ENCODE measurements around the gene CCDC92B. TPM values are rescaled to one million over a fixed set of nuclear protein-coding genes. Genes with fewer than 3 reads are reported as not detected.

CCDC92B gene
- total and polyA plus RNA-seq, 2 of the 13 experiments (the other 11 are each of a cell fraction or from before 2014, with no cell fraction given), result not detected

DNA sequence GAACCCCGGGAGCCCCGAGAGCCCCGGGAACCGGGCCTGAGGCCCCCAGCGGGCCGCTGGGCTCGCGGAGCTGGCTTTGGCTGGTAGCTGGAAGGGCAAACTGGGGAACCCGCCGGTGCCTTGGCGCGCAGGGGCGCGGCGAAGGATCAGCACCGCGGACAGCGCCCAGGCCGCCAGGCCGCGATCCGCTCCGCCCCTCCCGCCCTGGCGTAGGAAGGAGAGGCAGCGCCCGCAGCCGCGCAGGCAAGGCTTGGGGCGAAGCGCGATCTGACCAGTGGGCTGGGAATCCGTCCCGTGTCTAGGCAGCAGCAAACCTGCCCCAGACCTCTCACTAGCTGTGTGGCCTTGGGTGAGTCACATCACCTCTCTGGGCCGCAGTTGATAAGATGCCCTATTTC, 331 bp upstream of the CCDC92B start (continued):
- peak; percentile 56; the same call in 1 of the 2 replicates for TF ChIP-seq ZNF362 (CRISPR knock-in tag; IDR thresholded peaks at IDR 0.05; ENCODE audit: borderline replicate concordance)
- peak; percentile 41; the same call in 1 of the 2 replicates for TF ChIP-seq POGZ (CRISPR knock-in tag; IDR thresholded peaks at IDR 0.05)
- no peak for TF ChIP-seq PHF21A (CRISPR knock-in tag; IDR thresholded peaks at IDR 0.05)
- TF ChIP-seq ZNF678 (CRISPR knock-in tag; IDR thresholded peaks at IDR 0.05), result 0 out of 2 replicates have a peak, but pooled peaks have one; percentile 71
- peak; percentile 80 for TF ChIP-seq RARA (CRISPR knock-in tag; IDR thresholded peaks at IDR 0.05)
- TF ChIP-seq JDP2 (CRISPR knock-in tag; IDR thresholded peaks at IDR 0.05; ENCODE audit: borderline replicate concordance), result peak; percentile 86; the same call in 1 of the 2 replicates
- no peak for TF ChIP-seq RFX3 (CRISPR knock-in tag; IDR thresholded peaks at IDR 0.05)
- peak; percentile 92 for TF ChIP-seq TOPORS (CRISPR knock-in tag; IDR thresholded peaks at IDR 0.05)
- no peak for TF ChIP-seq NR3C1 (CRISPR knock-in tag; IDR thresholded peaks at IDR 0.05)
- peak; percentile 96 for TF ChIP-seq ZNF431 (CRISPR knock-in tag; IDR thresholded peaks at IDR 0.05; ENCODE audit: borderline replicate concordance, low read depth)
- TF ChIP-seq ZSCAN21 (CRISPR knock-in tag; IDR thresholded peaks at IDR 0.05; ENCODE audit: borderline replicate concordance), result peak; percentile 99
- TF ChIP-seq GPBP1L1 (CRISPR knock-in tag; IDR thresholded peaks at IDR 0.05), result no peak
- TF ChIP-seq PRMT3 (CRISPR knock-in tag; IDR thresholded peaks at IDR 0.05; ENCODE audit: borderline replicate concordance, low read depth), result peak; percentile 95
- TF ChIP-seq, protein P1, sequence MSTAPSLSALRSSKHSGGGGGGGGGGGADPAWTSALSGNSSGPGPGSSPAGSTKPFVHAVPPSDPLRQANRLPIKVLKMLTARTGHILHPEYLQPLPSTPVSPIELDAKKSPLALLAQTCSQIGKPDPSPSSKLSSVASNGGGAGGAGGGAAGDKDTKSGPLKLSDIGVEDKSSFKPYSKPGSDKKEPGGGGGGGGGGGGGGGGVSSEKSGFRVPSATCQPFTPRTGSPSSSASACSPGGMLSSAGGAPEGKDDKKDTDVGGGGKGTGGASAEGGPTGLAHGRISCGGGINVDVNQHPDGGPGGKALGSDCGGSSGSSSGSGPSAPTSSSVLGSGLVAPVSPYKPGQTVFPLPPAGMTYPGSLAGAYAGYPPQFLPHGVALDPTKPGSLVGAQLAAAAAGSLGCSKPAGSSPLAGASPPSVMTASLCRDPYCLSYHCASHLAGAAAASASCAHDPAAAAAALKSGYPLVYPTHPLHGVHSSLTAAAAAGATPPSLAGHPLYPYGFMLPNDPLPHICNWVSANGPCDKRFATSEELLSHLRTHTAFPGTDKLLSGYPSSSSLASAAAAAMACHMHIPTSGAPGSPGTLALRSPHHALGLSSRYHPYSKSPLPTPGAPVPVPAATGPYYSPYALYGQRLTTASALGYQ (CRISPR knock-in tag; IDR thresholded peaks at IDR 0.05), result peak; percentile 84
- TF ChIP-seq ETV6 (CRISPR knock-in tag; conservative IDR thresholded peaks at IDR 0.05), result peak; percentile 99
- no peak for TF ChIP-seq ZNF550 (CRISPR knock-in tag; IDR thresholded peaks at IDR 0.05; ENCODE audit: borderline replicate concordance)
- no peak for TF ChIP-seq SYNCRIP (IDR thresholded peaks at IDR 0.05; ENCODE audit: insufficient read depth, low read depth, low read length)
- peak; percentile 95; the same call in 1 of the 2 replicates for TF ChIP-seq ZNF530 (CRISPR knock-in tag; IDR thresholded peaks at IDR 0.05; ENCODE audit: low read depth)
- TF ChIP-seq ZNF788 (CRISPR knock-in tag; IDR thresholded peaks at IDR 0.05; ENCODE audit: borderline replicate concordance), result peak; percentile 90
- TF ChIP-seq, protein P2, sequence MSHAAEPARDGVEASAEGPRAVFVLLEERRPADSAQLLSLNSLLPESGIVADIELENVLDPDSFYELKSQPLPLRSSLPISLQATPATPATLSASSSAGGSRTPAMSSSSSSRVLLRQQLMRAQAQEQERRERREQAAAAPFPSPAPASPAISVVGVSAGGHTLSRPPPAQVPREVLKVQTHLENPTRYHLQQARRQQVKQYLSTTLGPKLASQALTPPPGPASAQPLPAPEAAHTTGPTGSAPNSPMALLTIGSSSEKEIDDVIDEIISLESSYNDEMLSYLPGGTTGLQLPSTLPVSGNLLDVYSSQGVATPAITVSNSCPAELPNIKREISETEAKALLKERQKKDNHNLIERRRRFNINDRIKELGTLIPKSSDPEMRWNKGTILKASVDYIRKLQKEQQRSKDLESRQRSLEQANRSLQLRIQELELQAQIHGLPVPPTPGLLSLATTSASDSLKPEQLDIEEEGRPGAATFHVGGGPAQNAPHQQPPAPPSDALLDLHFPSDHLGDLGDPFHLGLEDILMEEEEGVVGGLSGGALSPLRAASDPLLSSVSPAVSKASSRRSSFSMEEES (CRISPR knock-in tag; IDR thresholded peaks at IDR 0.05), result peak; percentile 86
- no peak for TF ChIP-seq FUBP1 (CRISPR knock-in tag; IDR thresholded peaks at IDR 0.05; ENCODE audit: borderline replicate concordance)
- peak; percentile 99 for TF ChIP-seq ZMAT3 (CRISPR knock-in tag; conservative IDR thresholded peaks at IDR 0.05)
- TF ChIP-seq SOX6 (IDR thresholded peaks at IDR 0.05), result no peak
- peak; percentile 47; the same call in 1 of the 2 replicates for TF ChIP-seq SOX6 (CRISPR knock-in tag; IDR thresholded peaks at IDR 0.05)
